HL-60 (cell line): ENCODE data around the gene PSMC5.

Experiments used
- DNase-seq, 2 experiments: peaks; one replicate each; pipeline ENCODE4 v3.0.0-alpha.2; 2010 to 2020; ENCODE audit warnings: low read depth in 1 of 2, low spot score in 1 of 2
- H3K27ac ChIP-seq: fragments of 250-450 bp; sonication (Bioruptor Pico); replicated peaks from 2 replicates; pipeline ENCODE4 v1.5.1; 2020; ENCODE audit warnings: mild to moderate bottlenecking, moderate library complexity
- H3K27me3 ChIP-seq: fragments of 250-450 bp; sonication (Bioruptor Pico); 2 replicates; pipeline ENCODE4 v1.5.1; 2021; ENCODE audit warnings: mild to moderate bottlenecking, moderate library complexity; ENCODE audit not compliant: insufficient read depth, poor library complexity, severe bottlenecking
- H3K4me3 ChIP-seq: replicated peaks from 2 replicates; pipeline ENCODE4 v1.5.1; 2011; ENCODE audit warnings: mild to moderate bottlenecking, control low read depth, low read length; ENCODE audit not compliant: insufficient read depth
- CTCF ChIP-seq: IDR thresholded peaks from one replicate; pipeline ENCODE4 v1.5.1; 2011; ENCODE audit warnings: low read length, control low read depth, inconsistent platforms; ENCODE audit not compliant: insufficient read depth
- GABPA ChIP-seq: IDR thresholded peaks from 2 replicates; pipeline ENCODE4 v1.6.1; 2012; ENCODE audit warnings: low read depth
- POLR2AphosphoS5 ChIP-seq: IDR thresholded peaks from 2 replicates; pipeline ENCODE4 v1.6.1; 2012; ENCODE audit warnings: low read depth
- SPI1 ChIP-seq: IDR thresholded peaks from 2 replicates; pipeline ENCODE4 v1.6.1; 2012; ENCODE audit warnings: low read depth, mild to moderate bottlenecking, borderline replicate concordance
- TF ChIP-seq, protein P1 (sequence below): IDR thresholded peaks from 2 replicates; pipeline ENCODE4 v1.6.1; 2012; ENCODE audit warnings: low read depth; ENCODE audit not compliant: insufficient replicate concordance

PSMC5 gene

GRCh38 chr17:63835167-63835720 lies 8.0 kb downstream of the PSMC5 start:
- no peak overlapping the region for H3K27ac ChIP-seq
- H3K4me3 ChIP-seq, result no peak overlapping the region
- no peak for DNase-seq
- TF ChIP-seq POLR2AphosphoS5 (no peak), CTCF (no peak), SPI1 (no peak), GABPA (no peak)
- TF ChIP-seq, protein P1, sequence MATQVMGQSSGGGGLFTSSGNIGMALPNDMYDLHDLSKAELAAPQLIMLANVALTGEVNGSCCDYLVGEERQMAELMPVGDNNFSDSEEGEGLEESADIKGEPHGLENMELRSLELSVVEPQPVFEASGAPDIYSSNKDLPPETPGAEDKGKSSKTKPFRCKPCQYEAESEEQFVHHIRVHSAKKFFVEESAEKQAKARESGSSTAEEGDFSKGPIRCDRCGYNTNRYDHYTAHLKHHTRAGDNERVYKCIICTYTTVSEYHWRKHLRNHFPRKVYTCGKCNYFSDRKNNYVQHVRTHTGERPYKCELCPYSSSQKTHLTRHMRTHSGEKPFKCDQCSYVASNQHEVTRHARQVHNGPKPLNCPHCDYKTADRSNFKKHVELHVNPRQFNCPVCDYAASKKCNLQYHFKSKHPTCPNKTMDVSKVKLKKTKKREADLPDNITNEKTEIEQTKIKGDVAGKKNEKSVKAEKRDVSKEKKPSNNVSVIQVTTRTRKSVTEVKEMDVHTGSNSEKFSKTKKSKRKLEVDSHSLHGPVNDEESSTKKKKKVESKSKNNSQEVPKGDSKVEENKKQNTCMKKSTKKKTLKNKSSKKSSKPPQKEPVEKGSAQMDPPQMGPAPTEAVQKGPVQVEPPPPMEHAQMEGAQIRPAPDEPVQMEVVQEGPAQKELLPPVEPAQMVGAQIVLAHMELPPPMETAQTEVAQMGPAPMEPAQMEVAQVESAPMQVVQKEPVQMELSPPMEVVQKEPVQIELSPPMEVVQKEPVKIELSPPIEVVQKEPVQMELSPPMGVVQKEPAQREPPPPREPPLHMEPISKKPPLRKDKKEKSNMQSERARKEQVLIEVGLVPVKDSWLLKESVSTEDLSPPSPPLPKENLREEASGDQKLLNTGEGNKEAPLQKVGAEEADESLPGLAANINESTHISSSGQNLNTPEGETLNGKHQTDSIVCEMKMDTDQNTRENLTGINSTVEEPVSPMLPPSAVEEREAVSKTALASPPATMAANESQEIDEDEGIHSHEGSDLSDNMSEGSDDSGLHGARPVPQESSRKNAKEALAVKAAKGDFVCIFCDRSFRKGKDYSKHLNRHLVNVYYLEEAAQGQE, result no peak
- H3K27me3 ChIP-seq, result no peaks in the 10 kb centered on the region

DNA sequence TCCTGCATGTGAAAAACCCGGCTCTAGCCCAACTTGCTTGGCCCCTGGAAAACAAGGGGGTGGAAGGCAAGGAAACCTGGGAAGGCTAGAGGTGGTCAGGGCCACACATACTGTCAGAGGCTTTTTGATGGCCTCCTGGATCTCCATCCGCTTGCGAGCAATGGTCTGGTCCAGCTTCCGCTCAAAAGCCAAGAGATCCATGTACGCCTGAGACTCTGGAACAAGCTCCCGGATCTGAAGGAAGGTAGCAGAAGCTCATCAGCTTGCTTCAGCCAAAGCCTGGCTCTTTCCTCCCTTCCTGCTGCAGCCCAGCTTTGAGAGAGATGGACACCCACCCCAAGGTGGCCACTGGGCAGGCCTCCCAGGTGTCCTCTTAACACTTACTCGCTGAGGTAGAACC lies 9.6 kb downstream of the PSMC5 start:
- DNase-seq, result no peak
- Histone ChIP-seq H3K4me3 (no peak overlapping the region), H3K27ac (no peak overlapping the region), H3K27me3 (no peaks in the 10 kb centered on the region)
- TF ChIP-seq SPI1, result no peak
- no peak for TF ChIP-seq POLR2AphosphoS5
- TF ChIP-seq GABPA, result no peak
- TF ChIP-seq, protein P1, result no peak
- no peak for TF ChIP-seq CTCF

- no peak for DNase-seq
- Histone ChIP-seq H3K27me3 (no peaks in the 10 kb centered on the region), H3K27ac (no peak overlapping the region), H3K4me3 (no peak overlapping the region)
- TF ChIP-seq GABPA (no peak), CTCF (no peak), POLR2AphosphoS5 (no peak), SPI1 (no peak)
- TF ChIP-seq, protein P1, result no peak
These were observed 10.2 kb downstream of the PSMC5 start for GRCh38 chr17:63837480-63837879.
